H1 (cell line): ENCODE data around the gene C19orf12. TPM values are rescaled to one million over a fixed set of nuclear protein-coding genes. Genes with fewer than 3 reads are reported as not detected.
A peak's percentile ranks its signal among the peaks of the same experiment; 100 is the strongest.

Experiments used
- SIRT6 ChIP-seq: IDR thresholded peaks from one replicate; pipeline ENCODE4 v1.7.1; 2012; ENCODE audit warnings: low read length, inconsistent platforms
- polyA plus RNA-seq, 7 experiments: library from polyadenylated mRNA; depleted of rRNA in 3 of 7; stranded (reverse) in 5 of 7; unstranded in 2 of 7; fragments of >200 nt in 5 of 7; fragments of 200-250 nt in 2 of 7; gene quantifications; 1 replicate in 5 of 7; 2 replicates in 1 of 7; 4 replicates in 1 of 7; pipeline versions ENCODE4 v1.2.1 to v1.2.3, GENCODE V29; 2011 to 2013; ENCODE audit warnings: missing spikeins in 2 of 7, mixed read lengths in 2 of 7
- total RNA-seq: library from RNA; stranded (reverse); fragmentation: NEBNext Ultra II Directional; extraction: Animal tissue kit (Norgen Biotek cat#: 25700); gene quantifications from 2 replicates; pipeline ENCODE4 v1.2.1, GENCODE V29; 2021
- TF ChIP-seq, protein P1 (sequence below), 3 experiments: IDR thresholded peaks; 1 replicate in 2 of 3; 2 replicates in 1 of 3; pipeline versions ENCODE4 v1.5.1 to v1.6.1; 2011; ENCODE audit warnings: low read length in 3 of 3, mild to moderate bottlenecking in 3 of 3, inconsistent platforms in 2 of 3, low read depth in 1 of 3, moderate library complexity in 1 of 3; ENCODE audit not compliant: insufficient read depth in 1 of 3; ENCODE audit errors: control extremely low read depth in 1 of 3

Gene C19orf12
- total and polyA plus RNA-seq, 2 of the 8 experiments (the other 6 are each of a cell fraction or from before 2014, with no cell fraction given): 10.7 to 11.9 TPM

DNA sequence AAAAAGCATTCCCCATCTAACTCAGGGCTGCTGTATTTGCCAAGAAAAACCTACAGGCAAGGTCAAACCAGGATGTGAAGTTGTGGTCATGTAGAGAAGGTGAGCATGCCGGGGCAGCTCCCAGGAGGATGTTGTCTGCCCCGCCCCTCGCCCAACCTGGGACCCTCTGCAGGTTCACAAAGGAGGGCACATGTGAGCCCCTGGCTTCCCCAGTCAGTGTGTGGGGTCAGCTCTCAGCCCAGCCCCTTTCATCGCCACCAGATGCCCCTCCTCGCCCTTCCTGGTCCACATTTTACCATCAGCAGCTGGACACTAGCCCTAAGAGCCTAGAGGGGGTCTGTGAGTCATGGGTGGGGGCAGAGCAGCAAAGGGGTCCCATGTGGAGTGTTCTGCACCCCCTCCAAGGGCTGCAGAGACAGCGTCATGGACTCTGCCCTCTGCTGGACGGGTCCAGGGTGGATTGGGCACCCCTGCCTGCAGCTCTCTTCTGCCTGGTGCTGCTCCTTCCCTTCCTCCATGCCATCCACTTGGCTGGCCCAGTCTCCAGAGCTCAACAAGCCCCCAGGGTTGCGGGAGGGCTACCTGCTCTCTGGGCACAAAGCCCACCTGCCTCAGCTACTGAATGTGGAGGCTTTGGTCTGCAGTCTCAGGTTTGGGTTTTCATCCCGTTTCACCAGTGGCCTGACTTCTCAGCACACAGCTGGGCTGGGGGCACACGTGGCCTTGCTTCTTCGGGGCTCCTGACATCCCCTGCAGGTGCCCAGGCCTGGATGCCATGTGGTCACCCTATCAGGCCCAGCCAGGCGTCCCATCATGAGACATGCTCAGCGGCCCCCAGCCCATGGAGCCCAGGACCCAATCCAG, 46.1 kb downstream of the C19orf12 start (continued):
- TF ChIP-seq, protein P1, sequence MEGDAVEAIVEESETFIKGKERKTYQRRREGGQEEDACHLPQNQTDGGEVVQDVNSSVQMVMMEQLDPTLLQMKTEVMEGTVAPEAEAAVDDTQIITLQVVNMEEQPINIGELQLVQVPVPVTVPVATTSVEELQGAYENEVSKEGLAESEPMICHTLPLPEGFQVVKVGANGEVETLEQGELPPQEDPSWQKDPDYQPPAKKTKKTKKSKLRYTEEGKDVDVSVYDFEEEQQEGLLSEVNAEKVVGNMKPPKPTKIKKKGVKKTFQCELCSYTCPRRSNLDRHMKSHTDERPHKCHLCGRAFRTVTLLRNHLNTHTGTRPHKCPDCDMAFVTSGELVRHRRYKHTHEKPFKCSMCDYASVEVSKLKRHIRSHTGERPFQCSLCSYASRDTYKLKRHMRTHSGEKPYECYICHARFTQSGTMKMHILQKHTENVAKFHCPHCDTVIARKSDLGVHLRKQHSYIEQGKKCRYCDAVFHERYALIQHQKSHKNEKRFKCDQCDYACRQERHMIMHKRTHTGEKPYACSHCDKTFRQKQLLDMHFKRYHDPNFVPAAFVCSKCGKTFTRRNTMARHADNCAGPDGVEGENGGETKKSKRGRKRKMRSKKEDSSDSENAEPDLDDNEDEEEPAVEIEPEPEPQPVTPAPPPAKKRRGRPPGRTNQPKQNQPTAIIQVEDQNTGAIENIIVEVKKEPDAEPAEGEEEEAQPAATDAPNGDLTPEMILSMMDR (IDR thresholded peaks at IDR 0.05; ENCODE audit: control extremely low read depth in 1 of 3, insufficient read depth in 1 of 3, low read depth in 1 of 3, low read length in 3 of 3): peak; percentile 49 to 69 (median 60)
- no peak for TF ChIP-seq SIRT6
